ENCODE data around the gene FATE1.

- TF ChIP-seq POLR2A (IDR thresholded peaks at IDR 0.05; ENCODE audit: low read depth, low read length), result no peak
- no peak for TF ChIP-seq TAF1 (IDR thresholded peaks at IDR 0.05; ENCODE audit: low read depth, low read length)
- TF ChIP-seq SPI1 (IDR thresholded peaks at IDR 0.05; ENCODE audit: low read depth, low read length), result no peak
- no peak for TF ChIP-seq POLR2AphosphoS5 (IDR thresholded peaks at IDR 0.05; ENCODE audit: low read depth, low read length)
Measured at GRCh38 chrX:151723156-151723760, 7.4 kb downstream of the FATE1 start.
